IMR-90 (cell line): ENCODE results near the gene ALDOC. TPM values are rescaled to one million over a fixed set of nuclear protein-coding genes. Genes with fewer than 3 reads are reported as not detected.

Experiments
- ATAC-seq: fragments of 200-7000 bp; cut with Tn5 transposase; 2 replicates; pipeline ENCODE4 v1.9.1; 2020; ENCODE audit warnings: low read depth, mild to moderate bottlenecking, moderate library complexity
- BruUV-seq: library from RNA; stranded (reverse); fragments of 400-500 nt; replicated peaks from 2 replicates; lab custom pipeline; 2021; lab: Mats Ljungman, UMichigan
- CTCF ChIA-PET: fragments of 300-600 bp; formaldehyde crosslinking; extraction: SDS; loops from one replicate; lab custom pipeline; 2021; ENCODE audit warnings: antibody characterized with exemption; lab: Yijun Ruan, JAX
- POLR2A ChIA-PET: fragments of 300-600 bp; sonication (Branson Sonifier 250); formaldehyde crosslinking; loops from one replicate; lab custom pipeline; 2022; ENCODE audit warnings: antibody characterized with exemption; ENCODE audit not compliant: unreplicated experiment; lab: Charles Lee
- DNase-seq: peaks from one replicate; pipeline ENCODE4 v3.0.0; 2013
- H2AFZ ChIP-seq: replicated peaks from 2 replicates; pipeline ENCODE3; 2013; ENCODE audit warnings: low read length, mild to moderate bottlenecking; ENCODE audit not compliant: poor library complexity
- H2AK5ac ChIP-seq: 2 replicates; pipeline ENCODE4 v1.6.1; 2013; ENCODE audit warnings: low read depth, low read length, inconsistent platforms
- H2AK9ac ChIP-seq: replicated peaks from 2 replicates; pipeline ENCODE3; 2013; ENCODE audit warnings: mild to moderate bottlenecking, low read depth, low read length, moderate library complexity; ENCODE audit not compliant: poor library complexity
- H2BK120ac ChIP-seq: 2 replicates; pipeline ENCODE4 v1.6.1; 2013; ENCODE audit warnings: low read depth, low read length, inconsistent platforms
- H2BK15ac ChIP-seq: 3 replicates; pipeline ENCODE4 v1.6.1; 2013; ENCODE audit warnings: low read depth, low read length, inconsistent platforms
- H2BK20ac ChIP-seq: 2 replicates; pipeline ENCODE4 v1.6.1; 2013; ENCODE audit warnings: low read depth, mild to moderate bottlenecking, inconsistent platforms, low read length, moderate library complexity
- H2BK5ac ChIP-seq: 2 replicates; pipeline ENCODE4 v1.6.1; 2013; ENCODE audit warnings: mild to moderate bottlenecking, low read depth, low read length, inconsistent platforms; ENCODE audit not compliant: poor library complexity, severe bottlenecking
- H3K14ac ChIP-seq: replicated peaks from 2 replicates; pipeline ENCODE4 v1.6.1; 2013; ENCODE audit warnings: low read depth, low read length, inconsistent platforms
- H3K18ac ChIP-seq: 2 replicates; pipeline ENCODE4 v1.6.1; 2013; ENCODE audit warnings: low read depth, low read length, control low read depth
- H3K23ac ChIP-seq: 2 replicates; pipeline ENCODE4 v1.6.1; 2013; ENCODE audit warnings: low read depth, low read length, inconsistent platforms
- H3K27ac ChIP-seq: 2 replicates; pipeline ENCODE4 v1.5.1; 2013; ENCODE audit warnings: mild to moderate bottlenecking, control low read depth, low read length; ENCODE audit not compliant: insufficient read depth
- H3K27me3 ChIP-seq: 2 replicates; pipeline ENCODE4 v1.6.1; 2013; ENCODE audit warnings: low read length; ENCODE audit not compliant: control insufficient read depth, insufficient read depth
- H3K36me3 ChIP-seq: 2 replicates; pipeline ENCODE4 v1.6.1; 2013; ENCODE audit warnings: low read length, mixed read lengths; ENCODE audit not compliant: control insufficient read depth, insufficient read depth
- H3K4ac ChIP-seq: 2 replicates; pipeline ENCODE4 v1.6.1; 2013; ENCODE audit warnings: low read depth, low read length, inconsistent platforms
- H3K4me1 ChIP-seq: 2 replicates; pipeline ENCODE4 v1.6.1; 2013; ENCODE audit warnings: low read length, mixed read lengths; ENCODE audit not compliant: control insufficient read depth, insufficient read depth
- H3K4me2 ChIP-seq: 2 replicates; pipeline ENCODE4 v1.6.1; 2013; ENCODE audit warnings: low read depth, mild to moderate bottlenecking, control low read depth, low read length, moderate library complexity
- H3K4me3 ChIP-seq: 2 replicates; pipeline ENCODE4 v1.5.1; 2013; ENCODE audit warnings: low read depth, mild to moderate bottlenecking, control low read depth, low read length, moderate library complexity; ENCODE audit not compliant: insufficient read depth
- H3K56ac ChIP-seq: 2 replicates; pipeline ENCODE4 v1.6.1; 2013; ENCODE audit warnings: low read length, inconsistent platforms; ENCODE audit not compliant: insufficient read depth; ENCODE audit errors: extremely low read depth
- H3K79me1 ChIP-seq, 2 experiments: 2 replicates each; pipeline ENCODE4 v1.6.1; 2013; ENCODE audit warnings: low read length in 2 of 2, inconsistent platforms in 1 of 2, low read depth in 1 of 2
- H3K9ac ChIP-seq: 2 replicates; pipeline ENCODE4 v1.6.1; 2013; ENCODE audit warnings: low read depth, low read length, control low read depth
- H3K9me1 ChIP-seq: 2 replicates; pipeline ENCODE4 v1.6.1; 2013; ENCODE audit warnings: low read length, inconsistent platforms; ENCODE audit not compliant: insufficient read depth
- H3K9me3 ChIP-seq: 2 replicates; pipeline ENCODE4 v1.6.1; 2013; ENCODE audit warnings: low read length; ENCODE audit not compliant: control insufficient read depth, insufficient read depth
- H4K20me1 ChIP-seq: 2 replicates; pipeline ENCODE4 v1.6.1; 2013; ENCODE audit warnings: low read length, inconsistent platforms; ENCODE audit not compliant: insufficient read depth
- H4K5ac ChIP-seq: 2 replicates; pipeline ENCODE4 v1.6.1; 2013; ENCODE audit warnings: mild to moderate bottlenecking, low read depth, low read length, control low read depth
- H4K8ac ChIP-seq, 2 experiments: 2 replicates each; pipeline ENCODE4 v1.6.1; 2013; ENCODE audit warnings: low read depth in 2 of 2, low read length in 2 of 2, control low read depth in 1 of 2, inconsistent platforms in 1 of 2
- H4K91ac ChIP-seq: 2 replicates; pipeline ENCODE4 v1.6.1; 2013; ENCODE audit warnings: low read depth, low read length, inconsistent platforms; ENCODE audit not compliant: insufficient read depth
- NFE2L2 ChIP-seq: fragments of 150-350 bp; IDR thresholded peaks from 2 replicates; pipeline ENCODE4 v1.6.1; 2016; ENCODE audit warnings: low read depth, mild to moderate bottlenecking, low read length
- RCOR1 ChIP-seq: IDR thresholded peaks from 2 replicates; pipeline ENCODE4 v1.6.1; 2012; ENCODE audit warnings: mild to moderate bottlenecking, low read length, improper control_type of control experiment; ENCODE audit not compliant: insufficient replicate concordance
- WGBS, 2 experiments: methylation state at CpG; one replicate each; pipeline versions ENCODE4 v1.1.5 to v1.1.7; 2013; ENCODE audit warnings: missing lambda C conversion rate in 2 of 2; ENCODE audit not compliant: insufficient read length in 1 of 2; ENCODE audit errors: extremely low coverage in 2 of 2; 5-methylcytosine and 5-hydroxymethylcytosine counted together
- dilution Hi-C: fragments of 300-500 bp; cut with HindIII; formaldehyde crosslinking; loops from one replicate; pipeline ENCODE4 v1.14.3; 2018; ENCODE audit warnings: low sequenced_read_pairs; ENCODE audit not compliant: unreplicated experiment
- in situ Hi-C: fragments of 300-500 bp; cut with MboI; formaldehyde crosslinking; loops from 3 replicates; pipeline ENCODE4 v1.14.3; 2019; ENCODE audit warnings: low sequenced_read_pairs, inconsistent platforms, mixed read lengths
- intact Hi-C: fragments of 100-400 bp; cut with micrococcal nuclease; formaldehyde crosslinking; loops from 2 replicates; pipeline ENCODE4 v1.10.0; 2022
- polyA plus RNA-seq, 3 experiments: library from polyadenylated mRNA; depleted of rRNA; stranded (reverse); fragments of >200 nt; gene quantifications; 2 replicates each; pipeline ENCODE4 v1.2.3, GENCODE V29; 2012; ENCODE audit warnings: low replicate concordance in 1 of 3
- total RNA-seq: library from RNA; depleted of rRNA; stranded (reverse); fragments of >200 nt; gene quantifications from 2 replicates; pipeline ENCODE4 v1.2.3, GENCODE V29; 2012

ALDOC gene
- total and polyA plus RNA-seq, 2 of the 4 experiments (the other 2 are of a cell fraction): 47.0 to 69.7 TPM

DNA sequence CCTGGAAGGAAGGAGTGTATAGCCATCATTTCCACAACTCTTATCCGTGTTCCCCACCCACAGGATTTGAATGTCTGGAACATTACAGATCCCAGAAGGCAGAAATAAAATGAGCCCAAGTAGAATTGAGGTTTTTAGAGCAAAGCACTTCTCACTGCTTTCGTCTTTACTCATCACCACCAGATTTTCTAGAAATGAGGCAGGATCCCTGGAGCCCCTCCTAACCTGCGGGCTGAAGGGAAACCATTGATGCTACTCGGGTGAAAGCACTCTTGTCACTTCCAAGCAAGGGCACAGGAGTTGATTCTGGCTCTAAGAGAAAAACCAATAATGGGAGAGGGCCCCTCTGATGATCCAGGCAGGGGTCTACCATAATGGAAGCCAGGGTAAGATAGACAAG, 2.8 kb upstream of the ALDOC start:
- Histone ChIP-seq H3K56ac (no peak overlapping the region), H3K4me1 (peaks cover 6% of the 10 kb centered on the region; the same call in 1 of the 2 replicates), H3K27ac (no peak overlapping the region), H3K9ac (no peak overlapping the region), H4K8ac (no peak overlapping the region), H2AK5ac (no peak overlapping the region), H3K79me1 (peaks cover 4 to 11% of the 10 kb centered on the region in 2 experiments; a peak in 2 of 4 replicates), H3K9me3 (no peaks in the 10 kb centered on the region), H4K5ac (no peak overlapping the region), H3K23ac (no peak overlapping the region), H2BK15ac (no peak overlapping the region), H3K36me3 (peaks cover 20% of the 10 kb centered on the region), H4K20me1 (no peaks in the 10 kb centered on the region), H3K4me2 (no peak overlapping the region), H2BK20ac (no peak overlapping the region), H2BK5ac (no peak overlapping the region), H4K91ac (no peak overlapping the region), H2AFZ (no peak overlapping the region), H3K4ac (no peak overlapping the region), H3K9me1 (peaks cover 11% of the 10 kb centered on the region), H2BK120ac (no peak overlapping the region), H3K4me3 (no peak overlapping the region), H3K27me3 (no peaks in the 10 kb centered on the region), H3K14ac (no peak overlapping the region), H3K18ac (no peak overlapping the region), H2AK9ac (no peak overlapping the region)
- in situ Hi-C loops (no loop called here), intact Hi-C loops (no loop called here), dilution Hi-C loops (no loop called here)
- WGBS, 2 experiments: 83% methylated on average over 2 of the region's 4 CpGs; no CpG with 5 or more reads in 1 of the 2 experiments
- DNase-seq (no peak), ATAC-seq (no peak)
- no TSS peak for BruUV-seq
- TF ChIP-seq RCOR1 (no peak), NFE2L2 (no peak)
- ChIA-PET CTCF (no interaction called here), POLR2A (no interaction called here)
